ENCODE measurements around the gene MACROD2. TPM values are rescaled to one million over a fixed set of nuclear protein-coding genes. Genes with fewer than 3 reads are reported as not detected.
A peak's percentile ranks its signal among the peaks of the same experiment; 100 is the strongest.

MACROD2 gene
- total RNA-seq, 4 donors from 2014 or later, result 4.6 to 33.0 (median 8.3) TPM

DNA sequence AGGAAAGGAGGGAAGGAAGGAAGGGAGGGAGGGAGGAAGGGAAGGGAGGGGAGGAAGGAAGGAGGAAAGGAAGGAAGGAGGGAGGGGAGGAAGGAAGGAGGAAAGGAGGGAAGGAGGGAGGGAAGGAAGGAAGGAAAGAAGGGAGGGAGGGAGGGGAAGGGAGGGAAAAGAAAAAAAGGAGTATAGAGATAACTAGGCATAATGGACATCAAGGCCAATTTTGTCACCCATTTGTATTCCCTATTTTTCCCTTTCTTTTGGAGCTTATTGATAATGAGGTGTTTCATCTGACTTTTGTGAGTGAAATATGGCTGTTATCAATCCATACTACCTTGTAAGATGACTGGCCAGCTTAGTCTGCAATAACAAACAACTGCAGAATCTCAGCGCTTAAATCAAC lies 624.1 kb downstream of the MACROD2 start:
- no peaks in the 10 kb centered on the region for H3K4me1 ChIP-seq
- intact Hi-C loops (cut with DNase I; ENCODE audit: low total_unique reads), result no loop called here
- no peak overlapping the region for H3K4me3 ChIP-seq
- no peak overlapping the region for H3K27ac ChIP-seq
- H3K27me3 ChIP-seq, result no peaks in the 10 kb centered on the region
- DNase-seq, result no peak
- in situ Hi-C loops (cut with MboI; ENCODE audit: low pct_ligation_motif_present in 1 of 4, low pct_unique_long_range_greater_than_20kb in 1 of 4, low sequenced_read_pairs in 3 of 4), result no loop called here
- no peaks in the 10 kb centered on the region for H3K9me3 ChIP-seq
- TF ChIP-seq POLR2A (IDR thresholded peaks at IDR 0.05), result no peak
- no peak for TF ChIP-seq EP300 (IDR thresholded peaks at IDR 0.05; ENCODE audit: low read depth)
- TF ChIP-seq POLR2AphosphoS5 (IDR thresholded peaks at IDR 0.05), result no peak
- TF ChIP-seq, protein P1, sequence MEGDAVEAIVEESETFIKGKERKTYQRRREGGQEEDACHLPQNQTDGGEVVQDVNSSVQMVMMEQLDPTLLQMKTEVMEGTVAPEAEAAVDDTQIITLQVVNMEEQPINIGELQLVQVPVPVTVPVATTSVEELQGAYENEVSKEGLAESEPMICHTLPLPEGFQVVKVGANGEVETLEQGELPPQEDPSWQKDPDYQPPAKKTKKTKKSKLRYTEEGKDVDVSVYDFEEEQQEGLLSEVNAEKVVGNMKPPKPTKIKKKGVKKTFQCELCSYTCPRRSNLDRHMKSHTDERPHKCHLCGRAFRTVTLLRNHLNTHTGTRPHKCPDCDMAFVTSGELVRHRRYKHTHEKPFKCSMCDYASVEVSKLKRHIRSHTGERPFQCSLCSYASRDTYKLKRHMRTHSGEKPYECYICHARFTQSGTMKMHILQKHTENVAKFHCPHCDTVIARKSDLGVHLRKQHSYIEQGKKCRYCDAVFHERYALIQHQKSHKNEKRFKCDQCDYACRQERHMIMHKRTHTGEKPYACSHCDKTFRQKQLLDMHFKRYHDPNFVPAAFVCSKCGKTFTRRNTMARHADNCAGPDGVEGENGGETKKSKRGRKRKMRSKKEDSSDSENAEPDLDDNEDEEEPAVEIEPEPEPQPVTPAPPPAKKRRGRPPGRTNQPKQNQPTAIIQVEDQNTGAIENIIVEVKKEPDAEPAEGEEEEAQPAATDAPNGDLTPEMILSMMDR (IDR thresholded peaks at IDR 0.05), result no peak
- H3K36me3 ChIP-seq, result no peaks in the 10 kb centered on the region
- WGBS, 2 donors (ENCODE audit: low coverage in 1 of 2), result 100% methylated on average over 1 of the region's 1 CpG

DNA sequence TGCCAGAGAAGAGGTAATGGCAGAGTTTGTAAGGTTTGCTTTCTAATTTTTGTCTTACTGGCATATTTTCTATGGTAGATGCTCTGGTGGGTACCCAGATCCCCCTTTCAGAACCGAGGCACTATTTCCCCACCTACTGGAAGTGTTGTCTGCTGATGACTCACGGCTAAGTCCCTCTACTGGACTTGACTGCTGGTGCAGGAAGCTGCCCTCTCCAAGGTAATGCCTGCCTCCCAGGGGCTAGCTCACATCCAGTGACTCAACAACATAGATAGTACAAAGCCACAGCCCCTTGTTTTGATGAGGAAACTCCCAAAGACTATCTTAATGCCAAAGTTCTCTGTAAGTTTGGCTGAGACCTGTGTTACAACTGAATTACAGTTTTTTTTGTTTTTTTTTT lies 627.5 kb downstream of the MACROD2 start:
- intact Hi-C loops (cut with DNase I; ENCODE audit: low total_unique reads), result no loop called here
- WGBS, 2 donors (ENCODE audit: low coverage in 1 of 2), result 65% methylated on average over 2 of the region's 2 CpGs; no CpG with 5 or more reads in 1 of the 2 donors
- DNase-seq, result no peak
- H3K27me3 ChIP-seq, result no peaks in the 10 kb centered on the region
- H3K4me1 ChIP-seq, result no peaks in the 10 kb centered on the region
- H3K36me3 ChIP-seq, result no peaks in the 10 kb centered on the region
- H3K27ac ChIP-seq, result no peak overlapping the region
- H3K9me3 ChIP-seq, result no peaks in the 10 kb centered on the region
- TF ChIP-seq EP300 (IDR thresholded peaks at IDR 0.05; ENCODE audit: low read depth), result no peak
- TF ChIP-seq POLR2AphosphoS5 (IDR thresholded peaks at IDR 0.05), result no peak
- no peak for TF ChIP-seq POLR2A (IDR thresholded peaks at IDR 0.05)
- TF ChIP-seq, protein P1 (IDR thresholded peaks at IDR 0.05), result no peak
- in situ Hi-C loops (cut with MboI; ENCODE audit: low pct_ligation_motif_present in 1 of 4, low pct_unique_long_range_greater_than_20kb in 1 of 4, low sequenced_read_pairs in 3 of 4), result no loop called here
- no peak overlapping the region for H3K4me3 ChIP-seq

- in situ Hi-C loops (cut with MboI; ENCODE audit: low pct_ligation_motif_present in 1 of 4, low pct_unique_long_range_greater_than_20kb in 1 of 4, low sequenced_read_pairs in 3 of 4) (no loop called here), intact Hi-C loops (cut with DNase I; ENCODE audit: low total_unique reads) (no loop called here)
- 51 to 55% methylated on average over 4 of the region's 4 CpGs for WGBS, 2 donors (ENCODE audit: low coverage in 1 of 2)
- TF ChIP-seq EP300 (IDR thresholded peaks at IDR 0.05; ENCODE audit: low read depth) (no peak), POLR2A (IDR thresholded peaks at IDR 0.05) (no peak), POLR2AphosphoS5 (IDR thresholded peaks at IDR 0.05) (no peak)
- TF ChIP-seq, protein P1 (IDR thresholded peaks at IDR 0.05), result no peak
- Histone ChIP-seq H3K4me1 (peaks cover 0 to 3% (median 0%) of the 10 kb centered on the region in 4 donors), H3K27me3 (no peaks in the 10 kb centered on the region), H3K27ac (peak overlapping the region in 2 of 4 donors; percentile 28 to 37), H3K4me3 (no peak overlapping the region), H3K9me3 (no peaks in the 10 kb centered on the region), H3K36me3 (no peaks in the 10 kb centered on the region)
- DNase-seq, result no peak
These were observed 635.7 kb downstream of the MACROD2 start for GRCh38 chr20:14631011-14631410.

- Histone ChIP-seq H3K36me3 (no peaks in the 10 kb centered on the region), H3K4me3 (no peak overlapping the region), H3K4me1 (peaks cover 0 to 3% (median 0%) of the 10 kb centered on the region in 4 donors), H3K9me3 (no peaks in the 10 kb centered on the region), H3K27ac (no peak overlapping the region), H3K27me3 (no peaks in the 10 kb centered on the region)
- DNase-seq, result no peak
- 77 to 81% methylated on average over 6 of the region's 6 CpGs for WGBS, 2 donors (ENCODE audit: low coverage in 1 of 2)
- in situ Hi-C loops (cut with MboI; ENCODE audit: low pct_ligation_motif_present in 1 of 4, low pct_unique_long_range_greater_than_20kb in 1 of 4, low sequenced_read_pairs in 3 of 4), result no loop called here
- TF ChIP-seq, protein P1 (IDR thresholded peaks at IDR 0.05), result no peak
- TF ChIP-seq POLR2A (IDR thresholded peaks at IDR 0.05), result no peak
- no peak for TF ChIP-seq POLR2AphosphoS5 (IDR thresholded peaks at IDR 0.05)
- TF ChIP-seq EP300 (IDR thresholded peaks at IDR 0.05; ENCODE audit: low read depth), result no peak
- intact Hi-C loops (cut with DNase I; ENCODE audit: low total_unique reads), result no loop called here
These were observed 637.6 kb downstream of the MACROD2 start for GRCh38 chr20:14632906-14633305.
